GM12801 (cell line): Measurements from ENCODE around the gene LY86.

ENCODE experiments used
- TF ChIP-seq, protein P1 (sequence below): IDR thresholded peaks from one replicate; pipeline ENCODE4 v1.5.1; 2011; ENCODE audit warnings: control low read depth; ENCODE audit not compliant: insufficient read length; ENCODE audit errors: extremely low read depth

The LY86 gene

DNA sequence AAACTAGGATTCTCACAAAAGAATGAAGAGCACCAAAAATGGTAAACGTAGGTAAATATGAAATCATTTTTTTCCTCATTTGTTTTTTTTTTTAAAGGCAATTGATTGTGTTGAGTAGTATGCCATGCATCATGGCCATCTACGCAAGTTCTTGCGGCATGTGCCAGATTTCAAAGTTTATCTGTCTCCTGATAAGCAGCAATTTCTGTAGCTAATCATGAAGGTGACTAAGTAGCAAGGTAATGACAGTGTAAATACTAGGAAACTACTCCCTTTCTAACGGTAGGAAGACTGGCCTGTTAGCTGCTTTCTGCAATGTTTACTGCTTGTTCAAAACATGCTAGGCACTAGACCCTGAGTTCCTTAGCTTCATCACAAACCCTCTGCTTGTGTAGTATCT, 13.4 kb upstream of the LY86 start:
- TF ChIP-seq, protein P1, sequence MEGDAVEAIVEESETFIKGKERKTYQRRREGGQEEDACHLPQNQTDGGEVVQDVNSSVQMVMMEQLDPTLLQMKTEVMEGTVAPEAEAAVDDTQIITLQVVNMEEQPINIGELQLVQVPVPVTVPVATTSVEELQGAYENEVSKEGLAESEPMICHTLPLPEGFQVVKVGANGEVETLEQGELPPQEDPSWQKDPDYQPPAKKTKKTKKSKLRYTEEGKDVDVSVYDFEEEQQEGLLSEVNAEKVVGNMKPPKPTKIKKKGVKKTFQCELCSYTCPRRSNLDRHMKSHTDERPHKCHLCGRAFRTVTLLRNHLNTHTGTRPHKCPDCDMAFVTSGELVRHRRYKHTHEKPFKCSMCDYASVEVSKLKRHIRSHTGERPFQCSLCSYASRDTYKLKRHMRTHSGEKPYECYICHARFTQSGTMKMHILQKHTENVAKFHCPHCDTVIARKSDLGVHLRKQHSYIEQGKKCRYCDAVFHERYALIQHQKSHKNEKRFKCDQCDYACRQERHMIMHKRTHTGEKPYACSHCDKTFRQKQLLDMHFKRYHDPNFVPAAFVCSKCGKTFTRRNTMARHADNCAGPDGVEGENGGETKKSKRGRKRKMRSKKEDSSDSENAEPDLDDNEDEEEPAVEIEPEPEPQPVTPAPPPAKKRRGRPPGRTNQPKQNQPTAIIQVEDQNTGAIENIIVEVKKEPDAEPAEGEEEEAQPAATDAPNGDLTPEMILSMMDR, result no peak

DNA sequence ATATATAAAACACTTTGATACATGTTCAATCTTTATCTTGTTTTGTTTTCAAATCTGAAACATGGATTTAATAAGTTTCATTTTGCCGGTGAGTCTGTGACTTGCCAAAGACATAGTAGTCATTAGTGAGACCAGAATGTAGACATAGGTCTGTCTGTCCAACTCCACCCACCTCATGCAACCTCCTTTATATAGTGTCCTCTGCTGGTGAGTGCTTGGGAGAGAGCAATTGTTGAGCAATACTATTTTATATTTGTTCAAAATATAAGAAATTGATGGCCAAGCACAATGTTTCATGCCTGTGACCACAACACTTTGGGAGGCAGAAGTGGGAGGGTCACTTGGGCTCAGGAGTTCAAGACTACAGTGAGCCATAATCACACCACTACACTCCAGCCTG, 10.8 kb upstream of the LY86 start:
- TF ChIP-seq, protein P1, result no peak

DNA sequence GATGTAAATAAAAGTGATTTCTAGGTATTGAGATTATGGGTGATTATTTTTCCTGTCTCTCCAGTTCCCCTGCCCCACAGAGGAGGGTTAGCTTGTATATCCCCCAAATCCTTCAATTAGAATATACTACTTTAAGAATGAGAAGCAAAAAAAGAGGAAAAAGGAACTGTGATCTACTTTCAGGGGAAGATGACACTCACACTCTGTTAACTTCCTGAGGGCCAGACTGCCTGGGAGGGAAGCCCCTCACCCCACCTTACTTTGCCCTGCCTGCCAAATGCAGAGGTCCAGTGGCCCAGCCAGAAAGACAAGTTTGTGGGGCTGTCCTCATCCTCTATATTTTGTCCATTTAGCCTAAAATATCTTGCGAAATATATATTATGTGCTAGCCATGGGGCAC, 9.2 kb upstream of the LY86 start:
- TF ChIP-seq, protein P1, result no peak

DNA sequence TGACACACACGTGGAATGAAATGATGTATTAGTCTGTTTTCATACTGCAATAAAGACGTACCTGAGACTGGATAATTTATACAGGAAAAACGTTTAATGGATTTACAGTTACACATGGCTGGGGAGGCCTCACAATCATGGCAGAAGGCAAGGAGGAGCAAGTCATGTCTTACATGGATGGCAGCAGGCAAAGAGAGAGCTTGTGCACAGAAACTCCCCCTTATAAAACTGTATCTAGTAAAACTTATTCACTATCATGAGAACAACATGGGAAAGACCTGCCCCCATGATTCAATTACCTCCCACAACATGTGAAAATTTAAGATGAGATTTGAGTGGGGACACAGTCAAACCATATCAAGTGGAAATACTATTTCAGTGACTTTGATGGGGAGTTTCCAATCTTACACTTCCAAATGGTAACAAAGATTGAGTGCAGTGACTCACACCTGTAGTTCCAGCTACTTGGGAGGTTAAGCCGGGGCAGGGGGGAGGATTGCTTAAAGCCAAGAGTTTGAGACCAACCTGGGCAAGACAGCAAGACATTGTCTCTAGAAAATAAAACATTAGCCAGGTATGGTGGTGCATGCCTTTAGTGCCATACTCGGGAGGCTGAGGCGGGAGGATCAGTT, 8.2 kb upstream of the LY86 start:
- TF ChIP-seq, protein P1, result no peak

DNA sequence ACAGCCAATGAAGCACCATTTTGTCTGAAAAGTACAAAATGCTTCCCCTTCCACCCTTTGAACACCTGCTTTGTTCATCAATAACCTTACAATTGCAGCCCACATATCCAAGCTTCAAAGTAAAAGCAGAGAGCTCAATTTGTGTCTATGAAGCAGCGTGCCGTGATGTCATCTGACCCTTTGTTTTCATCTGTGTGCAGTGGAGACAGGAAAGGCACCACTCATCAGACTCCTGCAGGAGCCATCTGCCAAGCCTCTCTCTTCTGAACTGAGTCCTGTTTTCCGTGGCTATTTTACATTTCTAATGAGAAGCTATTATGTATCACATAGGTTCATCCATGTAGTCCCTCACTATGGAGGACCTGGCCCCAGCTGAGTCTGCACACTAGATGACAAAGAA, 7.5 kb upstream of the LY86 start:
- TF ChIP-seq, protein P1, result no peak

DNA sequence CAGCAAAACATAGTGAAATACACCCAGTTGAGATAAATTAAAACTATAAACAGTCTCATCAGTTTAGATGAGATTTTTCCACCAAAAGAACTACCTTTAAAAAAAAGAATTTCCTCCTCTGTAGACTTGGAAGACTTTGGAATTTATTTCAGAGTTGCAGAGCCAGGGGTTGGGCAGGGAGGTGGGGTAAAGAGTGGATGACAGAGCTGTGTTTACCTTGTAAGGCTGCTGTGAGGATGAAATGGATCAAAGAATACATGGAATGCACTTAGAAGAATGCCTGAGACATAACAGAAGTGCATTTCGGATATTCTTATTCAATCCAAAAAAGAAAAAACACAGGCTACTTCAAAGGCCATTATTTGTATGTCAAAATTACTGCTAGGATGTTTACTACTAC, 6.4 kb upstream of the LY86 start:
- TF ChIP-seq, protein P1, result no peak

DNA sequence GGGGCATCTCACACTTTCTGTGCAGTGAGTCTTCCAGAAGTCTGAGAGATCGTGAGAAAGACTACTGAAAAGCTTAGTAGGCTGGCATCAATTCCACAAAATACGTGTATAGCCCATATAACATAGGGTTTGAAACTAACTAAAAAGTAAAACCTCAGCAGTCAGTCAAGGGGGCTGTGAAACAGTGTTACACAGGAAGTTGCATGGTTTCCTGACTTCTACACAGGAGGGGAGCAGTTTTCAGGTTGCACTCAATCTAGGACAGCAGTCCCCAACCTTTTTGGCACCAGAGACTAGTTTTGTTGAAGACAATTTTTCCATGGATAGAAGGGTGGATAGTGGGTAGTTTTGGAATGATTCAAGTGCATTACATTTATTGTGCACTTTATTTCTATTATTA, 4.7 kb upstream of the LY86 start:
- TF ChIP-seq, protein P1, result no peak
